ENCODE results near the gene C7.

Gene C7

DNA sequence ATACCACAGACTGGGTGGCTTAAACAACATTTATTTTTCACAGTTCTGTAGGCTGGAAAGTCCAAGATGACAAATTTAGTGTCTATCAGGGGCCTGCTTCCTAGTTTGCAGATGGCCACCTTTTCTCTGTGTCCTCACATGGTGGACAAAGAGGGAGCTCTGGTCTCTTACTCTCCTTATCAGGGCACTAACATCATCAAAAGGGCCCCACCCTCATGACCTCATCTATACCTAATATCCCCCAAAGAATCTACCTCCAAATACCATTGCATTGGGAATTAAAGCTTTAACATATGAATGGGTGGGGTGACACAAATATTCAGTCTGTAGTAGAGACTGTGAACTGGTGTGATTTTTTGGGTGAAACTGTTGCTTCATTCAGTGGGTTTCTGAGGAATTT is 78.1 kb downstream of the C7 start:
- Histone ChIP-seq H3K27ac (no peak overlapping the region), H3K9me3 (no peaks in the 10 kb centered on the region), H3K4me3 (no peak overlapping the region), H3K36me3 (no peaks in the 10 kb centered on the region), H3K4me1 (peaks cover 0 to 28% (median 7%) of the 10 kb centered on the region in 4 donors), H3K27me3 (no peaks in the 10 kb centered on the region)
- TF ChIP-seq, protein P1, sequence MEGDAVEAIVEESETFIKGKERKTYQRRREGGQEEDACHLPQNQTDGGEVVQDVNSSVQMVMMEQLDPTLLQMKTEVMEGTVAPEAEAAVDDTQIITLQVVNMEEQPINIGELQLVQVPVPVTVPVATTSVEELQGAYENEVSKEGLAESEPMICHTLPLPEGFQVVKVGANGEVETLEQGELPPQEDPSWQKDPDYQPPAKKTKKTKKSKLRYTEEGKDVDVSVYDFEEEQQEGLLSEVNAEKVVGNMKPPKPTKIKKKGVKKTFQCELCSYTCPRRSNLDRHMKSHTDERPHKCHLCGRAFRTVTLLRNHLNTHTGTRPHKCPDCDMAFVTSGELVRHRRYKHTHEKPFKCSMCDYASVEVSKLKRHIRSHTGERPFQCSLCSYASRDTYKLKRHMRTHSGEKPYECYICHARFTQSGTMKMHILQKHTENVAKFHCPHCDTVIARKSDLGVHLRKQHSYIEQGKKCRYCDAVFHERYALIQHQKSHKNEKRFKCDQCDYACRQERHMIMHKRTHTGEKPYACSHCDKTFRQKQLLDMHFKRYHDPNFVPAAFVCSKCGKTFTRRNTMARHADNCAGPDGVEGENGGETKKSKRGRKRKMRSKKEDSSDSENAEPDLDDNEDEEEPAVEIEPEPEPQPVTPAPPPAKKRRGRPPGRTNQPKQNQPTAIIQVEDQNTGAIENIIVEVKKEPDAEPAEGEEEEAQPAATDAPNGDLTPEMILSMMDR (IDR thresholded peaks at IDR 0.05) = no peak
- no peak for DNase-seq
- intact Hi-C loops (cut with DNase I; ENCODE audit: low total_unique reads) = no loop called here

DNA sequence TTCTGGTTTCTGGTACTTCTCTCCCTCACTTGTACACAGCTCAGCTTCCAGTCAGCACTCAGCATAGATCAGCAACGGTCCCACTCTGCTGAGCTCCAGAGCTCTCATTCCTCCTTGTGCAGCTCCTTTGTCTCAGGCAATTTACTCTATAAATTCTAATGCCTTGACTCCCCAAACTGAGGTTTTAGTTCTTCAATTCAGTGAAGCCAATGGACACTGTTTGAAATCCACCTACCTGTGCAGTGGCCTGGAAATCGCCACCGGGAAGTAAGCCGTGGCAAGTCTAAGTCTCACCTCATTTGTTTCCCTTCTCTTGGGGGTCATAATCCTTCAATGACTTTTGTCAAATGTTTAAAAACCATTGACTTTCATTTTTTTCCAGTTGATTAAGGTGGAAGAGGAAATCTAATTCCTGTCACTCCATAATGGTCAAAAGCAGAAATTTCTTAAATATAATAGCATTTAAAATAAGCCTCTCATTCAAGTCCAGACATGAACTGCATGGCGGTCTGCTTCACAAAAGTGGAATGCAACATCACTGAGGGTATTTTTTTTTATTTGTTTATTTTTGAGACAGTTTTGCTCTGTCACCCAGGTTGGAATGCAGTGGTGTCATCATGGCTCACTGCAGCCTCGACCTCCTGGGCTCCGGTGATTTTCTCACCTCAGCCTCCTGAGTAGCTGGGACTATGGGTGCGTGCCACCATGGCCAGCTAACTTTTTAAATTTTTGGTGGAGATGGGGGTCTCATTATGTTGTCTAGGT is 79.6 kb downstream of the C7 start:
- intact Hi-C loops (cut with DNase I; ENCODE audit: low total_unique reads) = no loop called here
- TF ChIP-seq, protein P1 (IDR thresholded peaks at IDR 0.05) = no peak
- Histone ChIP-seq H3K4me3 (no peak overlapping the region), H3K27ac (no peak overlapping the region), H3K9me3 (no peaks in the 10 kb centered on the region), H3K36me3 (no peaks in the 10 kb centered on the region), H3K27me3 (no peaks in the 10 kb centered on the region), H3K4me1 (peaks cover 0 to 36% (median 14%) of the 10 kb centered on the region in 4 donors)
- DNase-seq = no peak

DNA sequence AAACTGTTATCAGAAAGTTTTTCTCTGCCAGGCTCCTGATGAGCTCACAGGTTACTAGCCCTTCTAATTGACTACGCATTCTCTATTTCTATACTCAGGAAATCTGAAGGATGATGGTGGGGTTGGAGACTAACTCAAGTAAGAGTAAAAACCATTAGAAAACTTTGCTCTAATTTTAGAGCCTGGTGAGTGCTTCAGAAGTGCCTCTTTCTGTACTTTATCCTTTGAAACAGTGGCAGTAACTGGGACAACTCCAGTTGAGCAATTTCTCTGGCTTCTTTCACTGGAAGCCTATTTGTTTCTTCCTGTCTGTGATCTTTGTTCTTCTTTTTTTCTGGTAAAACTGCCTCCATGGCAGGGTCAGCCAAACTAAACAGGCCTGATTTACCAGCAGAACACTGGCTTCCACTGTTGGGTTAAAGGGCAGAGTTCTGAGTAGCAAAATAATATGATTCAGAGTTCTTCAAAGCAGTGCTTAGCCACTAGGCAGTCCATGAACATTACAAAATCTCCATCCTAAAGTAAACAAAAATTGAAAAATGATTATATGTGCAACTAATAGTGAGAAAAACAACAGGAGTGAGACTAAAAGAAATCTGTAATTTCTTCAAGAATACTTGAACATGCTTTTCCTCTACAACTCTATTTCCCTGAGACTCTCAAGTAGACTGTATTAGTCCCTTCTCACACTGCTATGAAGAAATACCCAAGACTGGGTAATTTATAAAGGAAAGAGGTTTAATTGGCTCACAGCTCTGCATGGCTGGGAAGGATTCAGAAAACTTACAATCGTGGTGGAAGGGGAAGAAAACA is 82.1 kb downstream of the C7 start:
- Histone ChIP-seq H3K9me3 (no peaks in the 10 kb centered on the region), H3K27ac (peak overlapping the region; percentile 73 to 78), H3K27me3 (no peaks in the 10 kb centered on the region), H3K36me3 (no peaks in the 10 kb centered on the region), H3K4me3 (no peak overlapping the region), H3K4me1 (peaks cover 0 to 36% (median 14%) of the 10 kb centered on the region in 4 donors)
- intact Hi-C loops (cut with DNase I; ENCODE audit: low total_unique reads) = no loop called here
- peak; percentile 88 to 89 for DNase-seq
- TF ChIP-seq, protein P1 (IDR thresholded peaks at IDR 0.05) = peak in 1 of 2 experiments; percentile 9

DNA sequence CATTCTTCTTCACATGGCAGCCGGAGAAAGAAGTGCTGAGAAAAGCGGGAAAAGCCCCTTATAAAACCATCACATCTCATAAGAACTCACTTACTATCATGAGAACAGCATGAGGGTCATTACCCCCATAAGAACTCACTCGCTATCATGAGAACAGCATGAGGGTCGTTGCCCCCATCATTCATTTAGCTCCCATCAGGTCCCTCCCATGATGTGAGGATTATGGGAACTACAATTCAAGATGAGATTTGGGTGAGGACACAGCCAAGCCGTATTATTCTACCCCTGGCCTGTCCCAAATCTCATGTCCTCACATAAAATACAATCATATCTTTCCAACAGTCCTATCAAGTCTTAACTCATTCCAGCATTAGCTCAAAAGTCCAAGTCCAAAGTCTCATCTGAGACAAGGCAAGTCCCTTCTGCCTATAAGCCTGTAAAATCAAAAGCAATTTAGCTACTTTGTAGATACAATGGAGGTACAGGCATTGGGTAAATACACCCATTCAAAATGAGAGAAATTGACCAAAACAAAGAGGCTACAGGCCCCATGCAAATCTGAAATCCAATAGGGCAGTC is 82.8 kb downstream of the C7 start:
- Histone ChIP-seq H3K36me3 (no peaks in the 10 kb centered on the region), H3K27ac (peak overlapping the region; percentile 69 to 70), H3K27me3 (no peaks in the 10 kb centered on the region), H3K4me1 (peaks cover 0 to 36% (median 14%) of the 10 kb centered on the region in 4 donors), H3K4me3 (no peak overlapping the region), H3K9me3 (no peaks in the 10 kb centered on the region)
- intact Hi-C loops (cut with DNase I; ENCODE audit: low total_unique reads) = no loop called here
- DNase-seq = no peak
- TF ChIP-seq, protein P1 (IDR thresholded peaks at IDR 0.05) = no peak

DNA sequence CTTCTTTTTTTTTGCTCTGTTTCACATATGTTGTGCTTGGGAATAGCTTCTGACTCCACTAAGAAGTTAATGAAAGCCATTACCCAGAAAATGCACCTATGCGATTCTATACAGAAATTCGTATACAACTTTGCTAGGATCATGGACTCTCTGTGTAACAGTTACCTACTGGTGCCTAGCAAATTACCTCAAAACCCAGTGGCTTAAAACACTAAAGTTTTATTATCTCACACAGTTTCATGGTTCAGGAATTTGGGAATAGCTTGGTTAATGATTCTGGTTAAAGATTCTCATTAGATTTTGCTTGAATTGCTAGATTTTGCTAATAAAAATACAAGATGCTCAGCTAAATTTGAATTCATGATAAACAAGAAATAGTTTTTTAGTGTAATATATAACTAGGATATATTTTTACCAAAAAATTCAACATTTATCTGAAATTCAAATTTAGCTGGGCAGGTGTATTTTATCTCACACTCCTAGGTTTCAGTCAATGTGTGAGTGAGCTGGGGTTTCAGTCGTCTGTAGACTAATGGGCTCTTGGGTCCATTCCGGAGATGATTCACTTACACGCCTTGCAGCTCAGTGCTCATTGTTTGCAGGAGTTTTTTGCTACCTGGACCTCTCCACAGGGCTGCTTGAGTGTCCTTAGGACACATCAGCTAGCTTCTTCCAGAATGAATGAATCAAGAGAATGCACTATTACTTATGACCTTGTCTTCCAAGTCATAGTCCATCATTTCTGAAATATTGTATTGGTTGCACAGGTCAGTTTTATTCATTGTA is 86.7 kb downstream of the C7 start:
- TF ChIP-seq, protein P1 (IDR thresholded peaks at IDR 0.05) = no peak
- Histone ChIP-seq H3K4me3 (no peak overlapping the region), H3K9me3 (no peaks in the 10 kb centered on the region), H3K4me1 (peaks cover 0 to 18% (median 8%) of the 10 kb centered on the region in 4 donors), H3K27me3 (no peaks in the 10 kb centered on the region), H3K27ac (no peak overlapping the region), H3K36me3 (no peaks in the 10 kb centered on the region)
- intact Hi-C loops (cut with DNase I; ENCODE audit: low total_unique reads) = no loop called here
- no peak for DNase-seq
